PFSK-1 (cell line): Measurements from ENCODE around the gene ZNF740.

Source experiments
- POLR2AphosphoS5 ChIP-seq: IDR thresholded peaks from 2 replicates; pipeline ENCODE4 v1.6.1; 2012; ENCODE audit warnings: low read depth, mild to moderate bottlenecking, control low read depth, low read length, moderate library complexity
- SIN3A ChIP-seq: IDR thresholded peaks from 2 replicates; pipeline ENCODE4 v1.6.1; 2012; ENCODE audit warnings: mild to moderate bottlenecking, low read length, moderate library complexity, borderline replicate concordance; ENCODE audit not compliant: insufficient read depth
- TAF1 ChIP-seq: IDR thresholded peaks from 2 replicates; pipeline ENCODE4 v1.6.1; 2012; ENCODE audit warnings: low read length, control low read depth, borderline replicate concordance; ENCODE audit not compliant: insufficient read depth
- TF ChIP-seq, protein P1 (sequence below), 2 experiments: IDR thresholded peaks; 2 replicates each; pipeline versions ENCODE4 v1.6.1 to v1.8.0; 2011 to 2012; ENCODE audit warnings: low read depth in 2 of 2, low read length in 2 of 2, control low read depth in 1 of 2, inconsistent platforms in 1 of 2, mild to moderate bottlenecking in 1 of 2, moderate library complexity in 1 of 2; ENCODE audit not compliant: insufficient read depth in 1 of 2

DNA sequence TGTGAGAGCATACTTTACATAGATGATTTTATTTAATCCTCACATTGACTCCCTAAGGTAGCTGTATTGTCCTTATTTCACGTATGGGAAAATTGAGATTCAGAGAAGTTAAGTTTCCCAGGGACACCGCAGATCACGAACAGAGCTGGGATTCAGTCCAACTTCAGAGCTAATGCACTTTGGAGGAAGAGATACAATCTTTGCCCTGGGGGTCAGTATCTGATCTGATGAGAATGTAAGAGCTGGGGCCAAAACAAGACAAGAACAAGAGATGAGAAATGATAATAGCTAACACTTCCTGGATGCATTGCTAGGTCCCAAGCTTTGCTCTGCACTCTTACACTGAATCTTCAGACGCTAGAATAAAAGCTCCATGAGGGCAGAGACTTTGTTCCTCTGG, 6.2 kb downstream of the ZNF740 start:
- TF ChIP-seq, protein P1, sequence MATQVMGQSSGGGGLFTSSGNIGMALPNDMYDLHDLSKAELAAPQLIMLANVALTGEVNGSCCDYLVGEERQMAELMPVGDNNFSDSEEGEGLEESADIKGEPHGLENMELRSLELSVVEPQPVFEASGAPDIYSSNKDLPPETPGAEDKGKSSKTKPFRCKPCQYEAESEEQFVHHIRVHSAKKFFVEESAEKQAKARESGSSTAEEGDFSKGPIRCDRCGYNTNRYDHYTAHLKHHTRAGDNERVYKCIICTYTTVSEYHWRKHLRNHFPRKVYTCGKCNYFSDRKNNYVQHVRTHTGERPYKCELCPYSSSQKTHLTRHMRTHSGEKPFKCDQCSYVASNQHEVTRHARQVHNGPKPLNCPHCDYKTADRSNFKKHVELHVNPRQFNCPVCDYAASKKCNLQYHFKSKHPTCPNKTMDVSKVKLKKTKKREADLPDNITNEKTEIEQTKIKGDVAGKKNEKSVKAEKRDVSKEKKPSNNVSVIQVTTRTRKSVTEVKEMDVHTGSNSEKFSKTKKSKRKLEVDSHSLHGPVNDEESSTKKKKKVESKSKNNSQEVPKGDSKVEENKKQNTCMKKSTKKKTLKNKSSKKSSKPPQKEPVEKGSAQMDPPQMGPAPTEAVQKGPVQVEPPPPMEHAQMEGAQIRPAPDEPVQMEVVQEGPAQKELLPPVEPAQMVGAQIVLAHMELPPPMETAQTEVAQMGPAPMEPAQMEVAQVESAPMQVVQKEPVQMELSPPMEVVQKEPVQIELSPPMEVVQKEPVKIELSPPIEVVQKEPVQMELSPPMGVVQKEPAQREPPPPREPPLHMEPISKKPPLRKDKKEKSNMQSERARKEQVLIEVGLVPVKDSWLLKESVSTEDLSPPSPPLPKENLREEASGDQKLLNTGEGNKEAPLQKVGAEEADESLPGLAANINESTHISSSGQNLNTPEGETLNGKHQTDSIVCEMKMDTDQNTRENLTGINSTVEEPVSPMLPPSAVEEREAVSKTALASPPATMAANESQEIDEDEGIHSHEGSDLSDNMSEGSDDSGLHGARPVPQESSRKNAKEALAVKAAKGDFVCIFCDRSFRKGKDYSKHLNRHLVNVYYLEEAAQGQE (IDR thresholded peaks at IDR 0.05; ENCODE audit: insufficient read depth in 1 of 2, low read depth in 2 of 2, low read length in 2 of 2), result no peak
- TF ChIP-seq POLR2AphosphoS5, result no peak
- TF ChIP-seq SIN3A, result no peak
- no peak for TF ChIP-seq TAF1
